DND-41 (cell line): ENCODE results near the gene UBA52.

Experiments used
- ATAC-seq: fragments of 200-7000 bp; cut with Tn5 transposase; 3 replicates; pipeline ENCODE4 v1.9.1; 2021; ENCODE audit warnings: low read depth; ENCODE audit not compliant: insufficient read depth
- DNase-seq: peaks from one replicate; pipeline ENCODE4 v3.0.0-alpha.2; 2020
- H2AFZ ChIP-seq: 2 replicates; pipeline ENCODE4 v1.6.0; 2012; ENCODE audit warnings: low read depth, low read length
- H3K27ac ChIP-seq: 2 replicates; pipeline ENCODE4 v1.5.1; 2012; ENCODE audit warnings: low read length, inconsistent platforms
- H3K27me3 ChIP-seq: fragments of 200-600 bp; sonication (generic); 2 replicates; pipeline ENCODE4 v1.6.0; 2012; ENCODE audit warnings: low read length, mild to moderate bottlenecking, inconsistent platforms; ENCODE audit not compliant: insufficient read depth, poor library complexity
- H3K36me3 ChIP-seq: 2 replicates; pipeline ENCODE4 v1.5.1; 2012; ENCODE audit warnings: low read length, inconsistent platforms; ENCODE audit not compliant: insufficient read depth
- H3K4me1 ChIP-seq: 2 replicates; pipeline ENCODE4 v1.5.1; 2012; ENCODE audit warnings: mild to moderate bottlenecking, low read length; ENCODE audit not compliant: insufficient read depth
- H3K4me2 ChIP-seq: 2 replicates; pipeline ENCODE4 v1.6.0; 2012; ENCODE audit warnings: mild to moderate bottlenecking, moderate library complexity, low read length, inconsistent platforms; ENCODE audit not compliant: insufficient read depth
- H3K4me3 ChIP-seq, 2 experiments: fragments of 200-600 bp in 1 of 2; shearing (Covaris generic) in 1 of 2; 2 replicates each; pipeline ENCODE4 v1.5.1; 2012 to 2016; ENCODE audit warnings: inconsistent platforms in 2 of 2, low read length in 2 of 2, mild to moderate bottlenecking in 2 of 2, low read depth in 1 of 2, moderate library complexity in 1 of 2
- H3K79me2 ChIP-seq: 2 replicates; pipeline ENCODE4 v1.6.0; 2012; ENCODE audit warnings: low read length, inconsistent platforms; ENCODE audit not compliant: insufficient read depth
- H3K9ac ChIP-seq: 2 replicates; pipeline ENCODE4 v1.6.0; 2012; ENCODE audit warnings: low read depth, mild to moderate bottlenecking, inconsistent platforms, low read length, moderate library complexity
- H3K9me3 ChIP-seq: 2 replicates; pipeline ENCODE4 v1.5.1; 2012; ENCODE audit warnings: low read length, moderate library complexity, mild to moderate bottlenecking, inconsistent platforms; ENCODE audit not compliant: insufficient read depth, severe bottlenecking
- H4K20me1 ChIP-seq: 2 replicates; pipeline ENCODE4 v1.6.0; 2012; ENCODE audit warnings: low read length; ENCODE audit not compliant: insufficient read depth
- CTCF ChIP-seq: IDR thresholded peaks from 2 replicates; pipeline ENCODE4 v1.5.1; 2012; ENCODE audit warnings: borderline replicate concordance, low read length, moderate library complexity, mild to moderate bottlenecking; ENCODE audit not compliant: poor library complexity, severe bottlenecking; ENCODE audit errors: extremely low read depth
- EZH2 ChIP-seq: IDR thresholded peaks from 3 replicates; pipeline ENCODE4 v1.6.1; 2012; ENCODE audit warnings: borderline replicate concordance, low read depth, mild to moderate bottlenecking, moderate library complexity, low read length, inconsistent platforms; ENCODE audit not compliant: severe bottlenecking

The UBA52 gene

GRCh38 chr19:18580311-18580710, 8.7 kb downstream of the UBA52 start:
- no peaks in the 10 kb centered on the region for H3K79me2 ChIP-seq
- no peak overlapping the region for H2AFZ ChIP-seq
- ATAC-seq, result no peak
- no peak for DNase-seq
- no peaks in the 10 kb centered on the region for H3K9me3 ChIP-seq
- TF ChIP-seq EZH2 (no peak), CTCF (no peak)
- peaks cover 11% of the 10 kb centered on the region for H3K36me3 ChIP-seq
- no peaks in the 10 kb centered on the region for H3K27me3 ChIP-seq
- no peak overlapping the region for H3K9ac ChIP-seq
- H3K27ac ChIP-seq, result no peak overlapping the region
- H3K4me2 ChIP-seq, result no peak overlapping the region
- H3K4me1 ChIP-seq, result peaks cover 1% of the 10 kb centered on the region; the same call in 1 of the 2 replicates
- no peaks in the 10 kb centered on the region; the same call in 1 of the 2 replicates for H4K20me1 ChIP-seq
- no peak overlapping the region for H3K4me3 ChIP-seq

GRCh38 chr19:18586306-18586705, 14.6 kb downstream of the UBA52 start:
- no peak for DNase-seq
- H3K36me3 ChIP-seq, result peaks cover 8% of the 10 kb centered on the region
- H3K4me2 ChIP-seq, result no peak overlapping the region
- no peak overlapping the region for H3K4me3 ChIP-seq
- TF ChIP-seq CTCF (no peak), EZH2 (no peak)
- H4K20me1 ChIP-seq, result peaks cover 7% of the 10 kb centered on the region
- no peak overlapping the region for H3K27ac ChIP-seq
- H2AFZ ChIP-seq, result no peak overlapping the region
- ATAC-seq, result no peak
- no peaks in the 10 kb centered on the region for H3K27me3 ChIP-seq
- H3K9ac ChIP-seq, result no peak overlapping the region
- peaks cover 37% of the 10 kb centered on the region for H3K4me1 ChIP-seq
- no peaks in the 10 kb centered on the region for H3K9me3 ChIP-seq
- H3K79me2 ChIP-seq, result peaks cover 14% of the 10 kb centered on the region

GRCh38 chr19:18587561-18587960, 15.9 kb downstream of the UBA52 start:
- ATAC-seq (no peak), DNase-seq (peak; percentile 28)
- Histone ChIP-seq H3K27ac (peak overlapping the region; percentile 85), H4K20me1 (peaks cover 7% of the 10 kb centered on the region), H2AFZ (peak overlapping the region; percentile 82), H3K9me3 (no peaks in the 10 kb centered on the region), H3K27me3 (no peaks in the 10 kb centered on the region), H3K4me1 (peaks cover 37% of the 10 kb centered on the region), H3K4me3 (peak overlapping the region in 1 of 2 experiments; percentile 71; a peak in 2 of 4 replicates), H3K36me3 (peaks cover 8% of the 10 kb centered on the region), H3K9ac (peak overlapping the region; percentile 75), H3K4me2 (peak overlapping the region; percentile 81), H3K79me2 (peaks cover 14% of the 10 kb centered on the region)
- TF ChIP-seq CTCF (no peak), EZH2 (no peak)
